NCI-H128 (cell line): ENCODE data around the gene CFAP46.
"Not testable (repeated sequence)": the region's sequence is repeated elsewhere in the genome, so short reads cannot be mapped to it uniquely, and the experiment has no call there.

ENCODE experiments used
- DNase-seq: peaks from one replicate; lab custom pipeline; 2025; ENCODE audit not compliant: unreplicated experiment; lab: John Stamatoyannopoulos, UW

The CFAP46 gene

DNA sequence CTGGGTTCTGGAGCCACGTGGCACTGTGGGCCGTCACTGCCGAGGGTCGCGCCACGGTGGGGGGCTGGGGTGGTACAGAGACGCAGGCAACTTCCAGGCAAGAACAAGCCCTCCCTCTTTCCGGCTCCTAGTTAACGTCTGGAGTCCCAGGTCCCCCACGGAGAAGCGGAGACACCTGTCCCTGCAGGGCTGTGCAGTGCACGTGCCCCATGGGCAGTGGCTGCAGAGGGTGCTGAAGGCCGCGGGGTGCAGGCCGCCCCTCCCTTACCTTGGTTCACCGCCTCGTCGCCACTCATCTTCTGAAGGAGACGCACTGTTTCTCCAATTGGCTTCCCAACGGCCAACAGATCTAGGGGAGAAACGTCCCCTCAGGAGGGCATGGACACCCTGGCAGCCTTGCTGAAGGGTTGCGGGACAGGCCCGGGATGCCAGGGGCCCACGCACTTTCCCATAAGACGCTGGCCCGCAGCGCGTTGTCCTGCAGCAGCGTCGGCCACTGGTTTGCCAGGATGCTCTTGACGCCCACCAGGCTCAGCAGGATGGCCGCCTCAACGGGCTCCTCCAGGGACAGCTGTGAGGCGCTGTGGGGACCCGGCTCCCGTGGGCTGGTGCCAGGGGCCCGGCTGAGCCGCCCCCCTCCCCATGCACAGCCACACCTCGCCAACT, 132.1 kb downstream of the CFAP46 start:
- DNase-seq = no peak

DNA sequence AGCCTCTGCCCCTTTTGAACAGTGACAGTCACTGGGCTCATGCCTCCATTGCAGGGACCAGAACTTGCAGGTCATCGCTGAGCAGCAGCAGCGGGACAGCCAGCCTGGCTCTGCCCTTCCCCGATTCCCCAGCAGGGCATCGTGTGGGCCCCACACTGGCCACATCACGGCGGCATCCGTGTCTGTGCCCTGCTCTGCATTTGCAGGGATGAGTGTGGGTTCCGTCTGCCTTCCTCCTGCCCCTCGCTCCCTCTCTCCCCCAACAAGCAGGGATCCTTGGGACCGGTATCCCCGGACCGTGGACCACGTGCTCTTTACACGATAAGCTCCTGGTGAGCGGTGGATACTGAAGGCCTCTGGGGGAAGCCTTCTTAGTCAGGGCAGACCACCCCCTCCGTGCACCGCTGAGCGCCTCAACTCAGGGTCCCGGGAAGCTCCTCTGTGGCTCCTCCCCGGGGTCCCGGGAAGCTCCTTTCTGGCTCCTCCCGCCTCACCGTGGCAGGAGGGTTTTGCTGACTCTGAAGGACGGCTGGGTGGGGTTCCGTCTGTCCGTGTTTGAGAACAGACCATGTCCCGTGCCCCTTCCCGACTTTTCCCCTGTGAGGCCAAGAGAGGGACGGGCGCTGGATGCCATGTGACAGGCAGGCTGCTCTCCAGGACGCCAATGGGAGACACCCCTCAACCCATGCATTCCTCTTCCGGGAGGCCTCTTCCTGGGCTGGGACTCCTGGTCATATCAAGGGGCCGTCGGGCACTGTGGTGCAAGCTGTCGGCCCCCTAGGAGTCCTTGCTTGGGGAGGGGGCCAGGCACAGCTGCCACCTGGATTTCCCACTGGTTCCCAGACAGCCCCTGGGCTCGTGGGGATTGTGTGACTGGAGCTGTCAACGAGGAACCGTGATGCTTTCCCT, 132.9 kb downstream of the CFAP46 start:
- no peak for DNase-seq

DNA sequence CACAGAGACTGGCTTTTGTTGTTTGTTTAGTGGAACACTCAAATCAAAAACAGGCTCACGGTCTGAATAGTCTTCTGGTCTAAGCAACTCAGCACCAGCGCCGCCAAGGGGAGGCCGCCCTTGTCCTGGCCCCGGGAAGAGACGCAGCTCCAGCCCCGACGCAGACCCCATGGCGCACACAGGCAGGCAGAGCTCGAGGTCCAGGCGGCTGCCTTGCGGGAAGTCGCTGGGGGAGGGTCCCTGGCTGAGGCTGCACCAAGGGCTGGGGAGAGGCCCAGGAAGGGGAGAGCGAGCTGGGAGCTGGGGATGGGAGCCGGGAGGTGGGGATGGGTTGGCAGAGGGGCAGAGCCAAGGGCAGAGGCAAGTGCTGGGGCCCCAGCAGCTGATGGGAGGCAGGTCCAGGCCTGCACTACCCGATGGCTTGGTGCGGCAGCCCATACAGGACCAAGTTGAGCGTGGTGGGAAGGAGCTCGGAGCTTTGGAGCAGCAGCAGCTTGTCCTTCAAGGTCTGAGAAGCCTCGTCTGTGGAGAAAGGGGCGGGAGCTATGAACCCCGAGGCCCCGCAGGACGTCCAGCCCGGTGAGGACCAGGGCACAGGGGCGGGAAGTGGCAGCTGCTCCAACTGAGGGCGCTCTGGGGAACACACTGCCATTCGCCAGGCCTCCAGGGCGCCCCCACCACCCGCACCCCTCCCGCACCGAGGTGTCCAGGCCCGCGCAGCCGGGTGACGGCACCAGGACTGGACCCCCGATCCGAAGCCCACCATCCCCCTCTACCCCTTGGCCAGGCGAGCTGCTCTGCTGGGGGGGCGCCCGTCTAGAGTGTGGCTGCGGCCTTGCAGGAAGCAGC, 133.8 kb downstream of the CFAP46 start:
- DNase-seq = no peak

DNA sequence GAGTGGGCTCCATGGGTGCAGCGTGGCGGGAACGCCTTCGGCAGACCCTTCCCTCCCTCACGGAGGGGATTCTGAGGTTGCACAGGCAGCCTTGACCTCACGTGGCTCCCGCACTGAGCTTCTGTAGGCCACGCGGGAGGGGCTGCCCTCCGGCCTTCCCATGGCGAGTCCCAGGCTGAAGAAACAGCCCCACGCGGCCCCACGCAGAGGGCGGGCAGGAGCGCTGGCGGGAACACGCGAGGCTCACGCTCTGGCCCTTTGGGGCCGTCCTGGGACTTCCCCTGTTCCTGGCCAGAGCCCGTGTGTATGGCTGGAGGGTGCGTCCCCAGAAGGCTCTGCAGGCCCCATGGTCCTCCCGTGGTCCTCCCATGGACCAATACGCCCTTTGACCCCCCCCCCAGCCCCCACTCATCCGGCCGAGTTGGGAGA, 134.7 kb downstream of the CFAP46 start:
- DNase-seq = no peak

DNA sequence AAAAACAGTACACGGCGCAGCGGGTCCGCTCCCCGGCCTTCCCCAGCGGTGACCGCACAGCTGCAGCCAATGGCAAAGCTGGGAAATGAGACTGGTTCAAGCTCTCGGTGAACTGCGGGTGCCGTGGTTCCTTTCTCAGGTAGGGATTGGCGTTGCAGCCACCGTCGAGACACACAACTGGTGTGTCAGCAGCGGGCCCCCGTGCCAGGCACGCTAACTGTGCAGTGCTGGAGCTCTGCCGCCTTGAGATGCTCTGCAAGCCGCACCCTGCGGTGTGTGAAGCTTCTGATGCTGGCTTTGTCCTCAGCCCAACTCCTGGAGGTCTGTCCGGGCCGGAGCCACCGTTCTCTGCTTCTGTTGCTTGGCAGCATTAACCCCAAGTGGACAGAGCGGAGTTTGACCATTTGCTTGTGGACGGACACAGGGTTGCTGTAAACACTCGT, 135.8 kb downstream of the CFAP46 start:
- no peak for DNase-seq

DNA sequence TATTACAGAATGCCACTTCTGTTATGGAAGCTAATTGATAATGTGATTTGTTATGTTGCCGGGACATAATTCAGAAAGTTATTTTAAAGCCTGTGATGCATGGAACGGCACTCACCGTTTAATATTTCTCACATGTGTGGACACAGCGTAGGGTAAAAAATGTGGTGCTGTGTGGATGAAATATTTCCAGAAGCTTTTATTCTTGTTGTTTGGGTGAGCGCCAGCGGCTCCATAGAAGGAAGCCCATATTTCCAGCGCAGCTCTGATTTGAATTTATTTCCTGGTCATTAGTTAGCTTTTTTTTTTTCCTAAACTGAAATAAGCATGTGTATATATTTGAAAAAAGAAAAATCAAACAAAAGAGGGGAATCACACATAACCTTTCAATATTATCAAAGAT, 136.3 kb downstream of the CFAP46 start:
- no peak for DNase-seq

DNA sequence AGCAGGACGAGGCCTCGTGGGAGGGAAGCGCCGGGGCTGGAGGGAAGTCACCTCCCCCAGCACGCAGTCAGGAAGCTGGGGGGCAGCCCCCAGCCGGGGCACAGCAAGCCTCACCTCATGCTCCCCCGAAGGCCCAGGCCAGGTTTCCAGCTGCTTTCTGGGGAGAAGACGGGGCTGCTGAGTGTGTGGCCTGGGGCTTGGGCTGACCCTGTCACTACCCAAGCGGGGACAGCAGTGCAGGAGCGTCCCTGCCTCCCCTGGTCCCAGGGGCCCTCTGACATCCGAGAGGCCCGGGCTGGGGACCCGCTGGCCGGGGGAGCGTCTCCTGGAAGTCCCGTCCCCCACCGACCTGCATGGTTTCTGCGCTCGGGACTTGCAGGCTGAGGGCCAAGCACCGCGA, 136.8 kb downstream of the CFAP46 start:
- DNase-seq = no peak

DNA sequence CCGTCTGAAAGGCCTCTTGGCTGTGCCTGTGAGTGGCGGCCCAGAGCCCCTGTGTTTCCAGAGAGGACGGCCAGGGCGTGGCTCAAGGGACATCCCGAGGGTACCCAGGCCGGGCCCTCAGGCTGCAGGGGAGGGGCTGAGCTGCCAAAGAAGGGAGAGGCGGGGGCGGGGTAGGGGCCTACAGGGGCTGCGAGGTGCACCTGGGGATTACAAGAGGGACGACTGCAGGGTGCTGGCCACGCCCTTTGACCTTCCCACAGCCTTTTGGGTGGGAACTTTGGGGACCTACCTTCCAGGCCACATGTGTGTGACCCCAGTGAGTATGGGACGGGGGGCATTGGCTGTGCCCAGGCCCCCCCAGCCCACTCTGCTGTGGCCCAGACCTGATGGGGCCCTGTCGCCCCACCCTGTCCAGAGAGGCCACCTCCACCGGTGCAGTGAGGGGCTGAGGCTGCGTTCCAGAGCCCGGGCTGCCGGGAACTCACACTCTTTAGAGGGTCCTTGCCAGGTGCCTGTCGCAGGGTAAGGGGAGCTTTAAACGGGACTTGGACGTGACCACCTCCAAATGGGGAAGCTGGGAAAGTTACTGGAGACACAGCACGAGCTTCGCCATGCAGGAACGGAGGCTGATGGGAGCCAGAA, 137.5 kb downstream of the CFAP46 start:
- no peak for DNase-seq

DNA sequence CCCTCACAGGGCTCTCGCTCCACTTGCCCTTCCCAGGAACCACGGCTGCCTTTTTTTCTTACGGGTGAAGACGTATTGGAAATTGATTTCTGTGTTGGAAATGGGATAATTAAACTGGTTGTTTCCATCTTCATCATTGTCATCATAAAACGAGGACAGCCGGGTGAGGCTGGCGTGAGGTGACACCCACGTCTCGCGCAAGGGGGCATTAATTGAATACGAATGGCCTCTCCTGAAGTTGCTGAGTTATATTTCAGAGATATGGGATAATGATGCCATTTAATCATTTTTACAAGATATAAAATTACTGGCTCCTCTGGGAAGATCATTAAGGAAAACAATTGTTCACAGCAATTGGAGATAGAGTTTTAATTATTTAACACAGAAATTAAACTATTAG, 138.1 kb downstream of the CFAP46 start:
- no peak for DNase-seq

DNA sequence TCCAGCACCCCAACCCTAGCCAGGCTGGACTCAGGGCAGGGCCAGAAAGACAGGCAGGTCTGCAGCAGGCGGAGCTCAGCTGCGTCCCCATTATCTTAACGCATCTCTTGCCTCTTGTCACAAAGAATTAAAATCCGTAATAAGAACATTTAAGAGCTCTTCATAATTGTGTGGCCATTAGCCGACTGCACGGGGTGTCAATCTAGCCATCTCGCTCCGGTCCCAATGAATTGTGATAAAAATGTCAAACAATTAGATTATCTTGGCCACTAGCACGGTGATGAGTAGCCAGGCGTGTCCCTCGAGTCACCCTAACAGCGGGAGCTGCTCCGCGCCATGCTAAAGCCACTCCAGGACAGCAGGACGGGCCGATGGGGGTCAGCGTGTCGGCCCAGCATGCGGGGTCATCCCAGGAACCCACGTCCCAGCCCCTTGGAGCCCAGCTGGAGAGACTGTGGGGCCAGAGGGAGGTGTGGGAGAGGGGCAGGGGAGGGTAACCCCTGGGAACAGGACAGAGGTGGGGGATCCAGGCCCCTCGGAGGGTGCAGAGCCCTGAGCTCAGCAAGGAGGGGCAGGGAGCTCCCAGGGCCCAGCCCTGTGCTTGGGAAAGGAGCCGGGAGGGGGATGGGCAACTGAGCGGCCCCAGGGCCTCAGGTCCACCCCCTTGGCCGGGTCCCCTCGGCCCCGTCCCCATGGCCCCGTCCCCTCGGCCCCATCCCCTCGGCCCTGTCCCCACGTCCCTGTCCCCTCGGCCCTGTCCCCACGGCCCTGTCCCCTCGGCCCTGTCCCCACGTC, 138.8 kb downstream of the CFAP46 start:
- no peak for DNase-seq

DNA sequence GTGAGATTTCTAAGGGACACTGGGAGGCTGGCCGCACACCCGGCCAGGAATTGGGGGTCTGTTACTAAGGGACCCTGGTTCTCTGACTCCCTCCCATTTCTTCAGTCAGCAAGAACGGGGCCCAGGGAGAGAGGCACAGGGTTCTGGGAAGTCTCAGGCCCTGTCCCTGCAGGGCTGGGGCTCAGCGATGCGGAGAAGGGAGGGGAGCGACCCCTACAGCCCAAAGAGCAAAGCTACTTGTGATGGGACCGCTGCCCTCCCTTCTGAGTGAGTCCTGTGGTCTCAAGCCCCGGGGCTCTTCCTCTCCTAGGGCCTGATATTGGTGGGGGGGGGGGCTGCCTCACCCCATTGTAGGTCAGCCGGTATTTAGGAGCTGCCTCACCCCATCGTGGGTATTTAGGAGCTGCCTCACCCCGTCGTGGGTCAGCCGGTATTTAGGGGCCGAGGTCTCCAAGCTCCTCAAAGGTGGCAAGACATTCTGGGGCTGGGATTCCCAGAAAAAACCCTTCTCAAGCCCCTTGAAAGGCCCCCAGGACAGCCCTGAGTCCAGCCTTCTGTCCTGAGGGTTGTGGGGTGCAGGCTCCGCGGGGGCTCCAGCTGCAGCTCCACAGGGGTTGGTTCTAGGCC, 139.6 kb downstream of the CFAP46 start:
- DNase-seq = no peak

DNA sequence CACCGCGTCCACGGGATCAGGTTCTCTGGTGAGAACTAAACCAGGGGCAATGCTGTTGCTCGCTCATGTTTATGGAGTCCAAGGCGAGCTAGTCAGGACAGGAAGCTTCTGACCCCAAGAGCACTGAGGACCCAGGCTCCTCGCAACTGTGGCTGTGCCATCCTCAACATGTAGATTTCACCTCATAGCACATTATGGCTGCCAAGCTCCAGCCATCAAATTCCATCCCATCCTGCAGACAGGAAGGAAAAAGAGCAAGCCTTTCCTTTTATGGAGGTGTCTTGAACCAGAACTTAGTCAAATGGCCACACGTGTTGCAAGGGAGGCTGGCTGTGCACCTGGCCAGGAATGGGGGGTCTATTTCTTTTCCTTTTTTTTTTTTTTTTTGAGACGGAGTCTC, 140.3 kb downstream of the CFAP46 start:
- DNase-seq = no peak

DNA sequence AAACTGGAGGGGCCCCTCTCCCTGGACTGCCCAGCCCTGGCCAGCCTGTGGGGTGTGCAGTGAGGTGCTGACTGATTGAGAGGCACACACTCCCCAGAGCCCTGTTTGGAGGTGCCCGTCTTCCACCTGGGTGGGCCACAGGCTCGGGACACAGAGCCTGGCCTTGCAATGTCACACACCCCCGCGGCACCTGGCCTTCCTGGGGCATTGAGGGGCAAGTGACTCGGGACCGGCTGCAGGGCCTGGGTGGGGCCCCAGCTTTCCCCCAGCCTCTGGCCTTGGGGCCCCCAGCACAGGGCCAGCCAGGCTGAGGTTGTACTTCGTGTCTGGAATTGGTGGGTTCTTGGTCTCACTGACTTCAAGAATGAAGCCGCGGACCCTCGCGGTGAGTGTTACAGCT, 142.5 kb downstream of the CFAP46 start:
- DNase-seq = no peak

DNA sequence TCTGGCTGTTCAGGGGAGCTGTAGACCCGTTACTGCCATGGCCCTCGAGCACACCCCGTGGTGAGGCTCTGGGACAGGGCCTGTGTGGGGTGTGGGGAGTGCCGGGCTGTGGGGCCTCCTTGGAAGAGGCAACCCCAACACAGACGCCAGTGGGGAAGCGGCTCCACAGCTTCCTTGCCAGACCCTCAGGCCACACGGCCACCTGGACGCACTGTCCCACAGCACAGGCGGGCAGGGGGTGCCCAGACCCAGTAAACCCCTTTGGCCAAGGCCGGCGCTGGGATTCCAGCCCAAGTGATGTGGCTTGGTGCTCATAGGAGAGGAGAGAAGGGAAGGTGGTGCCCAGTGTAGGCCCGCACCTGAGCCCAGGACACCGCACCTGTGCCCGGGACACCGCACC, 143.5 kb downstream of the CFAP46 start:
- no peak for DNase-seq

DNA sequence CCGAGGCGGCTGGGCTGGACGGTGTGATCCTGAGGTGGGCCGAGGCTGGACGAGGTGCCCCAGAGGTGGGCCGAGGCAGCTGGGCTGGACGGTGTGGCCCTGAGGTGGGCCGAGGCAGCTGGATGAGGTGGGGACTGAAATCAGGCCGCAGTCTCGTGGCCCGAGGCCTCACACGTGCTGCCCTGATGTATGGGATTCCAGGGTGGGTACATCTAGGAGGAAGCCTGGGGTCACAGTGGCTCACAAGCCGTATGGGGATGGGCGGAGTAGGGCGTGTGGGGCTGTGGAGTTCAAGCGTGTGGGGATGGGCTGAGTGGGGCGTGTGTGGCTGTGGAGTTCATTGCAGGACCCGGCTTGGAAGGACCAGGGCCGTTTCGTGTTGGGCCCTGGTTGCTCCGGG, 144.0 kb downstream of the CFAP46 start:
- no peak for DNase-seq

DNA sequence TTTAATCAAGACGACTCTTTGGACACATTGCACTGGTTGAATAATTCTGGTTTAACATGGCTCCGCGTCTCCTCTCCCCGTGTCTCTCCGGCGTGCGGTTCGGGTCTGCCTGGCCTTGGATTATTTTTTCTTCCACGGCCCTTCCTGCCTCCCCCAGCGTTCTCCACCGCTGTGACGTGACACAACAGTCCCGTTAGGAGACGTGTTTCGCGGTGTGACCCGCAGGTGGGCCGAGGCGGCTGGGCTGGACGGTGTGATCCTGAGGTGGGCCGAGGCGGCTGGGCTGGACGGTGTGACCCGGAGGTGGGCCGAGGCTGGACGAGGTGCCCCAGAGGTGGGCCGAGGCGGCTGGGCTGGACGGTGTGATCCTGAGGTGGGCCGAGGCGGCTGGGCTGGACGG, 144.4 kb downstream of the CFAP46 start:
- DNase-seq = not testable (repeated sequence)

DNA sequence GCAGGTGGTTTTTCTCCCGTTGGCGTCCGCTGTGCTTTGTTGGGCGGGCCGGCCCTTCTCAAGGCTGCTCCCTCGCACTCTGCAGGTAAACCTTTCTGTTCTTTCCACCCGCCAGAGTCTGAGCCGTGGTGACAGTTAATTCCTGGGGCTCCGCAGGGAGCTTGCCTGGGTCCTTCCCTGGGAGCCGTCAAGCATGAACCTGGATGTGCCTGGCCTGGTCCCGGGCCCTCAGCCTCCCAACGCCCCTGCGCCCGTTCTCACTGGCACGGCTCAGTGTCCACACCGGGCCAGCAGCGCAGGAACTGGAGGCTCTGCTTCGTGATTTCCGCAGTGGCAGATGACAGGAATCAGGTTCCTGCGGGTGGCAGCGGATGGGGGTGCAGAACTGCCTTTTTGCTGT, 145.5 kb downstream of the CFAP46 start:
- no peak for DNase-seq

DNA sequence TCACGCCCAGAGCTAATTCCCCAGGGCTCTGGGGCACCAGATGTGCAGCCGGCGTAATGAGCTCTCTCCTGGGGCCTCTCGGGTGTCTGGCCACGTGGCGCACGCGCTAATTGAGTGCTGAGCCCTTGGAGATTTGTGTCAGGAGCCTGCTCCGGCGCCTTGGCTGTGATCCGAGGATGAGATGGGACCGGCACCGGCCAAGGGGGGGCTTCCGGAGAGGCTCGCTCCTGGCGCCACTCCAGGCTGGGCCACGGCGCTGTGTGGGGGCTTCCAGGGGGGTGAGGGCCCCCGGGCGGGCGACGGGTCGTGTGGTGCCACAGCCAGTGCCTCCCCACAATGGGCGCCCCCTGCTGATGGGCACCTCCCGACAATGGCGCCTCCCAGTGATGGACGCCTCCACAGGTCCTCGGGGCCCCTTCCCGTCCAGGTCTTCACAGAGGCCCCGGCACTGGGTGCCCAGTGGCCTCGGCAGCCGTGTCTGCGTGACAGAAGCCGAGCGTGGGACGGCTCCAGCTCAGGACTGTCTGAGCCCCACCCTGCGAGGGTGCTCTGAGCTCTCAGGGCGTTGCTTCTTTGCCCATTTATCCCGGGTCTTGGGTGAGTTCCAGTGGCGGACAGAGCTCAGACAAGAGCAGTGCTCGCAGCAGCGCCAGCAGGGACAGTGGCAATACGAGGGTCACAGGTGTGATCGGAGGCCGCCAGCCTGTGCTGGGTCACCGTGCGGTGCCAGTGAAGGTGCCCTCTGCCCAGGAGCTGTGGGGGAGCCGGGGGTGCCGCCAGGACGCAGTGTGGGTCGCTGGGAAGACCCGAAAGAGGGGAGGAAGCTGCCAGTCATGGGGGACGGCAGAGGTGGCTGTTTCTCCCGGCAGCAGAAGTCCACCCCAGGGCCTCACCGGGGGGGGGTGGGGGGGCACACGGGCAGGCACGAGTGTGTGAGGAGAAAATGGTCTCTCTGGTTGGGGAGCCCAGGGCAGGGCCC, 148.2 kb downstream of the CFAP46 start:
- DNase-seq = no peak

DNA sequence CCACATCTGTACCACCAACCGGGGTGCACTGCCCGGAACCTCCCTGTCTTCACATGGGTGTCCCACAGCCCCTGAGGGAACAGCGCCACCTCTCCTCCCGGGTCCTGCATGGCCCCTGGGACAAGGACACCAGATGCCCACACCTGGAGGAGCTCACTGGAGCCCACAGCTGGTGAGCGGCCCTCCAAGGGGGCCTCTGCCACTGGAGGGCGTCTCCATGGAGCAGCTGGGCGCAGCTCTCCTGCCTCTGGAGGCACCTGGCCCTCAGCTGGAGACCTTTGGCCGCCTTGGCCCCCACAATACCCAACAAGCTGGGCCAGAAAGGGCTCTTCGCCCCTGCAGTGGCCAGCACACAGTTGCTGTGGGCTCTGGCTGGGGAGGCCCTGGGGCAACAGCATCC, 149.2 kb downstream of the CFAP46 start:
- DNase-seq = no peak
